Activated naive CD8-positive, alpha-beta T cell treated with anti-CD3 and anti-CD28 coated beads, Interleukin-2, amount 10 ng/mL, durations not matched to agents 7 days and 5 days (primary cell): ENCODE results near the gene STT3B. TPM values are rescaled to one million over a fixed set of nuclear protein-coding genes. Genes with fewer than 3 reads are reported as not detected.
A peak's percentile ranks its signal among the peaks of the same experiment; 100 is the strongest.
"Not testable (repeated sequence)": the region's sequence is repeated elsewhere in the genome, so short reads cannot be mapped to it uniquely, and the experiment has no call there.

ENCODE experiments used
- ATAC-seq: fragments of 150-1000 bp; cut with Tn5 transposase; one replicate; pipeline ENCODE4 v1.10.0; 2021; ENCODE audit warnings: low read depth, moderate library complexity
- POLR2A ChIA-PET: fragments of 350-600 bp; sonication (Branson Sonifier 250); formaldehyde crosslinking; loops from one replicate; lab custom pipeline; 2021; ENCODE audit warnings: antibody characterized with exemption; lab: Charles Lee
- DNase-seq: peaks from one replicate; pipeline ENCODE4 v3.0.0; 2021
- H3K27ac Mint-ChIP-seq: one replicate; pipeline ENCODE4 v1.8.0; 2022; ENCODE audit warnings: mild to moderate bottlenecking, mixed read lengths
- H3K27me3 Mint-ChIP-seq: one replicate; pipeline ENCODE4 v1.8.0; 2022; ENCODE audit warnings: mild to moderate bottlenecking, moderate library complexity, mixed read lengths
- H3K36me3 Mint-ChIP-seq: one replicate; pipeline ENCODE4 v1.8.0; 2021; ENCODE audit warnings: mild to moderate bottlenecking, mixed read lengths
- H3K4me1 Mint-ChIP-seq: one replicate; pipeline ENCODE4 v1.8.0; 2021; ENCODE audit warnings: mixed read lengths
- H3K4me3 Mint-ChIP-seq: one replicate; pipeline ENCODE4 v1.8.0; 2022; ENCODE audit warnings: mild to moderate bottlenecking, moderate library complexity, mixed read lengths
- H3K9me3 Mint-ChIP-seq: one replicate; pipeline ENCODE4 v1.8.0; 2021; ENCODE audit warnings: mixed read lengths
- total RNA-seq, 2 experiments: library from RNA; stranded (reverse); gene quantifications; one replicate each; pipeline ENCODE4 v1.2.3, GENCODE V29; 2021

The STT3B gene
- total RNA-seq, 2 experiments from 2014 or later: 123 to 131 TPM

GRCh38 chr3:31504230-31504629, 28.5 kb upstream of the STT3B start:
- no peak for DNase-seq
- Mint-ChIP-seq H3K9me3 (no peaks in the 10 kb centered on the region), H3K27ac (no peak overlapping the region), H3K27me3 (no peaks in the 10 kb centered on the region), H3K36me3 (peaks cover 2% of the 10 kb centered on the region), H3K4me3 (no peak overlapping the region), H3K4me1 (peaks cover 36% of the 10 kb centered on the region)
- no peak for ATAC-seq
- POLR2A ChIA-PET: interaction anchor here (1.2 kb wide), 1 partner anchor 29 kb away, joined by 3 read pairs; the partner anchor contains the start of gene STT3B

DNA sequence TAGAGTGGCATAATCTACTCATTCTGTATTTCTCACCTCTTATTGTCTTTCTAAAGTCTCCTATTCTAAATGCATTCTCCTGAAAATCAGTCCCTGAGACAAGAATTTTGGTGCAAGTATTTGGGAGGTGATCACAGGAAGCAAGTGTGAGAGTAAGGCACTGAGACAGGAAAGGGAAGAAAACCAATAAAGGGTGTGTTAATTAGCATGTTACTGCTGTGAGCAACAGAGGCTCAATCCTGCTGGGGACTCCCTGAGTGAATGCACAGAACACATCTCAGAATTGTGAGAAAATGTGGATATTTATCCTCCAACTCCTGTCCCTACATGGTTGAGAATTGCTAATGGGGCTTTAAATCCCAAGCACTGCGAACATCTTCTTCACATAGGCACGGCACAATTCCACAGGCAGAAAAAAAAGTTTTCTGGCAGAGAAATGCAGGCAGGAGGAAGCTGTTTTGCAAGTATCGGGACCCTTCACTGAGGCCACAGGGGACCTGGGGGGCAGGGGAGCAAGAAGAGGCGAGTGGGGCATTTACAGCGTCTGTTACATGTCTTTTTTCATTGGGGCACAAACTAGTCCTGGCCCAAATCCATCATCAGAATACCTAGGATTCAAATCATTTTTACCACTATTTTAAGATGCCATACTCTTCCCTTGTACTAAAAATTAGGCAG, 27.2 kb upstream of the STT3B start:
- Mint-ChIP-seq H3K27me3 (no peaks in the 10 kb centered on the region), H3K36me3 (peaks cover 2% of the 10 kb centered on the region), H3K9me3 (no peaks in the 10 kb centered on the region), H3K4me3 (peak overlapping the region; percentile 3), H3K27ac (no peak overlapping the region), H3K4me1 (peaks cover 46% of the 10 kb centered on the region)
- DNase-seq: no peak
- no peak for ATAC-seq
- POLR2A ChIA-PET: no interaction called here

DNA sequence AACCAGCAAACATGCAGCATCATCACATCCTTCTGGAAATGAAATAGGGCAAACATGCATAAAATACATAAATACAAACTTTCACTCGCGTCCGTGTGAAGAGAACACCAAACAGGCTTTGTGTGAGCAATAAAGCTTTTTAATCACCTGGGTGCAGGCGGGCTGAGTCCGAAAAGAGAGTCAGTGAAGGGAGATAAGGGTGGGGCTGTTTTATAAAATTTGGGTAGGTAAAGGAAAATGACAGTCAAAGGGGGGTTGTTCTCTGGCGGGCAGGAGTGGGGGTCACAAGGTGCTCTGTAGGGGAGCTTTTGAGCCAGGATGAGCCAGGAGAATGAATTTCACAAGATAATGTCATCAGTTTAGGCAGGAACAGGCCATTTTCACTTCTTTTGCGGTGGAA, 26.2 kb upstream of the STT3B start:
- H3K4me1 Mint-ChIP-seq: peaks cover 47% of the 10 kb centered on the region
- ATAC-seq, H3K9me3 Mint-ChIP-seq, H3K36me3 Mint-ChIP-seq, H3K4me3 Mint-ChIP-seq, H3K27ac Mint-ChIP-seq, H3K27me3 Mint-ChIP-seq, DNase-seq, POLR2A ChIA-PET: not testable (repeated sequence)

DNA sequence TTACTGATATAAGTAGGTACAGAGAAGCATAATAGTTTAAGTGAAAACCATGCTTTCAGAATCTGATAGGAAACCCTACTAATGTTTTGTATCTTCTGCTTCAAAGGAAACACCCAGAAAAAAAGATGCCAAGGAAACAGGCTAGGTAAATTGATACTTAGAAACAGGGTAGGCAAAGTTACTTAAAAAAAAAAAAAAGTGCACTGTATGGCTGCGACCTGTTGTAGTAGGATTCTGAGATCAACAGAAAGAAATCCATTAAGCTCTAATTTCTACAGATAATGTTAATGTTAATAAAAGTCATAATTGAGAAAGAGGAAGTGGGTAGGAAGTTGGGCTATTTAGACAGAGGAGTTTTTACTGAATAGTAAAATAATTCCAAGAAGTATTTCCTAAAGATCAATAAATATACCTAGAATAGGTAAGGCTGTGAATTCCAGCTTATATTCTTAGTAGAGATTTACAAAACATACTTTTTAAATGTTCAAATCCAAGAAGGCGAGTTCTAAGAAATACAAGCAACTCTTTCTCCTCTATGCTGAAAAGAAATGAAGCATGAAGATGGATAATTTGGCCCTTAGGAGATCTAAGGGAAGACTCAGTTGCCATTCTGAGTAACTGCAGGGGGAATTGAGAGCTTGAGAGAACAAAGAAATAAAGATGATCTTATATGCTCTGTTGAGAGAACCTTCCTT, 24.1 kb upstream of the STT3B start:
- H3K9me3 Mint-ChIP-seq: peaks cover 5% of the 10 kb centered on the region
- DNase-seq (no peak), ATAC-seq (peak; percentile 43)
- POLR2A ChIA-PET: interaction anchor here (0.7 to 2.1 kb wide), 5 partner anchors 14 to 202 kb away, joined by 3 to 32 read pairs (median 6); partner anchors contain the start of gene STT3B
- H3K27me3 Mint-ChIP-seq: no peaks in the 10 kb centered on the region
- peaks cover 6% of the 10 kb centered on the region for H3K36me3 Mint-ChIP-seq
- H3K27ac Mint-ChIP-seq: peak overlapping the region; percentile 72
- peak overlapping the region; percentile 67 for H3K4me3 Mint-ChIP-seq
- H3K4me1 Mint-ChIP-seq: peaks cover 47% of the 10 kb centered on the region

DNA sequence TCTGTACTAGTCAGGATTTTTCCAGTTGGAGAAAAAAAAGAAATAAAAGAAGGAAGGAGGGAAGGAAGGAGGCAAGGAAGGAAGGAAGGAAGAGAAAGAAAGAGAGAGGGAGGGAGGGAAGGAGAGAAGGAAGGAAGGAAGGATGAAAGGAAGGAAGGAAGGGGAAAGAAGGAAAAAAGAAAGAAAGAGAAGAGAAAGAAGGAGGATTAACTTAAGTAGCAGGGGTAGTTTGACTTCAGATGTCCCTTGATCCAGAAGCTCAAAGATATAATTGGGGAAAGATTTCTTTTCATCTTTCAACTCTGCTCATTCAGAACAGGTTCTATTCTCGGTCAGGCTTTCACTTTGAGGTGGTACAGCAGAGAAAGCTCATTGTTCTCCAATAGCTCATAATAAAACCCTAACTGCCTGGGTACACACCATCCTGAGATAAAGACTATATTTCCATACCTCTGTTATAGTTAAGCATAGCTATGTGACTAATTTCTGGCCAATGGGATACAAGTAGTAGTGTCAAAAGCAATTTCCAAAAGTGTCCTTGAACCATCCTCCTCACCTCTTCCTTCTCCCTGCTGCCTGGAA, 23.5 kb upstream of the STT3B start:
- peak overlapping the region; percentile 67 for H3K4me3 Mint-ChIP-seq
- H3K4me1 Mint-ChIP-seq: peaks cover 47% of the 10 kb centered on the region
- peak; percentile 35 for ATAC-seq
- H3K27ac Mint-ChIP-seq: peak overlapping the region; percentile 72
- no peak for DNase-seq
- peaks cover 6% of the 10 kb centered on the region for H3K36me3 Mint-ChIP-seq
- POLR2A ChIA-PET: interaction anchor here (0.7 to 2.1 kb wide), 5 partner anchors 13 to 202 kb away, joined by 3 to 32 read pairs (median 6); partner anchors contain the start of gene STT3B
- H3K27me3 Mint-ChIP-seq: no peaks in the 10 kb centered on the region
- H3K9me3 Mint-ChIP-seq: peaks cover 5% of the 10 kb centered on the region

DNA sequence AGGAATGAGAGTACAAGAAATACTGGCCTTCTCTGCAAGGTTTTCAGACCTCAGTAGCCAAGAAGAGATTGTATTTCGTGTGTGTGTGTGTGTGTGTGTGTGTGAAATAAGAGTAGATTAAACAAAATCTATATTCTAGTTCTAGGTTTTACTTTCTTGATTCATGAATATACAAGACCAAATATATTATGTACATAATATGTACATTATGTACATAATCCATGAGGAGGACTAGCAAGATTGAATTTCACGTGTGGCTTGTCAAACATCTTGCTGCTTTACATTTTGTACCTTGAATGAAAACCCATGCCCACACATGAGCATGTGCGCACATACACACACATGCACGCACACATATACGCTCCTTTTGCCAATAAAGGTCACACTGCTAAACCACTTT, 18.2 kb upstream of the STT3B start:
- peaks cover 8% of the 10 kb centered on the region for H3K9me3 Mint-ChIP-seq
- no peaks in the 10 kb centered on the region for H3K27me3 Mint-ChIP-seq
- no peak for ATAC-seq
- POLR2A ChIA-PET: no interaction called here
- H3K4me3 Mint-ChIP-seq: no peak overlapping the region
- H3K4me1 Mint-ChIP-seq: peaks cover 8% of the 10 kb centered on the region
- no peak overlapping the region for H3K27ac Mint-ChIP-seq
- DNase-seq: no peak
- H3K36me3 Mint-ChIP-seq: peaks cover 8% of the 10 kb centered on the region

DNA sequence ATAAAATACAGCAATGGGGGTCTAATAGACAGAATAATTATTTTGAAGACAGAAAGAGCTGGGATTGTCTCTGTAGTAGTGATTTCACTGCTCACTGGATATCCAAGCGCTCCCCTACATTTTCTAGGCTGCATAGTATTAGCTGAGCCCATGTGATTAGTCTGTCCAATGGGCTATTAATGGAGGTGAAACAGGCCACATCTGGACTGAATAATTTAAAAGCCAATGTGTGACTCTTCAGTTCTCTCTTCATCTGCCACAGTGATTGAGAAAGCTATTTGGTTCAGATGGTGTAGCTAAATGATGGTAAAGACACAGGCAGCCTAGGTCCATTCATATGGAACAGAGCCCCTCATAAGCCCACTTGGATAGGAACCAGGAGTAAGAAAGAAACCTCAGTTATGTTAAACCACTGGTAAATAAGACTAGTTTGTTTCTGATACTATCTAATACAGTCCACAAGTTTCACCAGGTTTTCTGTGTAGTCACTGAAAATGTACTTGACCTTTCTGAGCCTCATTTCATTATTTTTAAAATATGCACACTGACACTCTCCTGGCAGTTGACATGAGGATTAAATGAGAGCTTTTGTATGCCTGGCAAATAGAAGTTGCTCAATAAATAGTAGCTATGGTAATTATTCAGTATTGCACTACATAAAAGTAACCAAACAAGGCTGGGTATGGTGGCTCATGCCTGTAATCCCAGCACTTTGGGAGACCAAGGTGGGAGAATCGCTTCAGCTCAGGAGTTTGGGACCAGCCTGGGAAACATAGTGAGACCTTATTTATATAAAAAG, 17.0 kb upstream of the STT3B start:
- DNase-seq (no peak), ATAC-seq (no peak)
- POLR2A ChIA-PET: interaction anchor here (1.4 to 2.3 kb wide), 2 partner anchors 16 to 18 kb away, joined by 3 to 10 read pairs; partner anchors contain the start of gene STT3B
- peaks cover under 1% of the 10 kb centered on the region for H3K4me1 Mint-ChIP-seq
- peaks cover 7% of the 10 kb centered on the region for H3K36me3 Mint-ChIP-seq
- H3K4me3 Mint-ChIP-seq: no peak overlapping the region
- peaks cover 7% of the 10 kb centered on the region for H3K9me3 Mint-ChIP-seq
- H3K27me3 Mint-ChIP-seq: no peaks in the 10 kb centered on the region
- no peak overlapping the region for H3K27ac Mint-ChIP-seq

DNA sequence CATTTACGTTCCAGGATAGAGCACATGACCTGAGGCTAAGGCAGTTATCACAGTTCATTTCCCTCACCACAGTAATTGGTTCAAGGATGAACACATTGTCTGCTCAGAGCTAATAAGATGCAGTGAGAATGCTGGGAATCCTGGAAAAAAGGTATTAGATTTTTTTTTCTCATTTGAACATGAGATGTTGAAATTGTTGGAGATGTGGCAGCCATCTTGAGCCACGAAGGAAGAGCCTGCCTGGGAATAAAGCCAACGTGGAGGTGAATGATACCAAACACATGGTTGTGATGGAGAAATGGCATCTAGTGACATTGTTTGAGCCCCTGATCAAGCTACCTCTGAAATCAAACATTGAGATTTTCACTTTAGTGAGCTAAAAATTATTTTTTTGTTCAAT, 16.0 kb upstream of the STT3B start:
- POLR2A ChIA-PET: interaction anchor here (2.3 kb wide), 1 partner anchor 15 kb away, joined by 10 read pairs; the partner anchor contains the start of gene STT3B
- H3K36me3 Mint-ChIP-seq: peaks cover 6% of the 10 kb centered on the region
- peaks cover 6% of the 10 kb centered on the region for H3K4me1 Mint-ChIP-seq
- DNase-seq (no peak), ATAC-seq (no peak)
- H3K27me3 Mint-ChIP-seq: no peaks in the 10 kb centered on the region
- H3K4me3 Mint-ChIP-seq: no peak overlapping the region
- no peak overlapping the region for H3K27ac Mint-ChIP-seq
- peaks cover 5% of the 10 kb centered on the region for H3K9me3 Mint-ChIP-seq

DNA sequence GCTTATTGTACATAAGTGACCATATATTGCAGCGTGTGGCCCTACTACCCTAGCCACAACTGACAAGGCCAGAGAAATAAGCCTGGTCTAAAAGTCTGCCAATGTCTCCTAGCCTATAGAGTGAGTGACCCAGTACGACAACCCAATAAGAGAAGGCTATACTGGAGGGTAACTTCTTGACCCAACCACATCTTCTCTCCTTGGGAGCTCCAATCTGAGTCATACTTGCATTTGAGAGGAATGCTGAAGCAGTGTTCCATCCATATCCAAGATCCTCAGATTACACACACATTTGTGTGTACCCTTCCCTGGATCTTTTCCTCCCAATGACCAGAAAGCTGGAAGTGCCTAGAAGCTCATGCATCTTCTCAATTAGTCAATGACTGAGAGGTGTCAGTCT, 11.3 kb upstream of the STT3B start:
- Mint-ChIP-seq H3K9me3 (peaks cover 3% of the 10 kb centered on the region), H3K4me1 (peaks cover 20% of the 10 kb centered on the region), H3K36me3 (peaks cover 5% of the 10 kb centered on the region), H3K27ac (peak overlapping the region; percentile 82), H3K4me3 (no peak overlapping the region), H3K27me3 (no peaks in the 10 kb centered on the region)
- POLR2A ChIA-PET: interaction anchor here (4.6 kb wide), 1 partner anchor 11 kb away, joined by 58 read pairs; the partner anchor contains the start of gene STT3B
- ATAC-seq (no peak), DNase-seq (no peak)

GRCh38 chr3:31522152-31522551, 10.6 kb upstream of the STT3B start:
- Mint-ChIP-seq H3K4me1 (peaks cover 20% of the 10 kb centered on the region), H3K27me3 (no peaks in the 10 kb centered on the region), H3K27ac (peak overlapping the region; percentile 82), H3K9me3 (peaks cover 3% of the 10 kb centered on the region), H3K36me3 (peaks cover 6% of the 10 kb centered on the region), H3K4me3 (peak overlapping the region; percentile 32)
- POLR2A ChIA-PET: interaction anchor here (0.8 to 4.6 kb wide), 2 partner anchors 10 to 13 kb away, joined by 7 to 58 read pairs; partner anchors contain the start of gene STT3B
- ATAC-seq (peak; percentile 100), DNase-seq (no peak)

DNA sequence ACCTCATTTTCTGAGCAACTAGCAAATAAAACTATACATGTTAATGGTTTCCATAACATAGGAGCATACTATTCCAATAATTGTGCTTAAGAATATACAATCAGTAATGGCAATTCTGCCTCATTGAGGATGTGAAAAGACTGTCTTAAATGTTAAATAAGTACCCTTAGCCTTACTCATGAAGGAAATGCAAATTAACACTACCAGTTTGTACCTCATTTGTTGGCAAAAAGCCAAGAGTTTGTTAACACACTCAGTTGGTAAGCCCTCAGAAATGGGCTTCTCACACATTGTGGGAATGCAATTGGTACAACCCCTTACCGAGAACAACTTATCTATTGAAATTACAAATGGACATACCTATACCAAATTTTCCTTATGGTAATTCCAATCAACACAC, 9.2 kb upstream of the STT3B start:
- no peaks in the 10 kb centered on the region for H3K9me3 Mint-ChIP-seq
- POLR2A ChIA-PET: interaction anchor here (4.6 kb wide), 1 partner anchor 9 kb away, joined by 58 read pairs; the partner anchor contains the start of gene STT3B
- H3K36me3 Mint-ChIP-seq: peaks cover 9% of the 10 kb centered on the region
- peaks cover 20% of the 10 kb centered on the region for H3K4me1 Mint-ChIP-seq
- H3K27ac Mint-ChIP-seq: no peak overlapping the region
- no peak overlapping the region for H3K4me3 Mint-ChIP-seq
- H3K27me3 Mint-ChIP-seq: no peaks in the 10 kb centered on the region
- DNase-seq (no peak), ATAC-seq (no peak)

- Mint-ChIP-seq H3K9me3 (no peaks in the 10 kb centered on the region), H3K36me3 (peaks cover 5% of the 10 kb centered on the region), H3K27me3 (no peaks in the 10 kb centered on the region), H3K27ac (no peak overlapping the region), H3K4me3 (no peak overlapping the region), H3K4me1 (peaks cover 20% of the 10 kb centered on the region)
- DNase-seq (no peak), ATAC-seq (no peak)
- POLR2A ChIA-PET: no interaction called here
These were observed 7.2 kb upstream of the STT3B start for GRCh38 chr3:31525532-31525931.
